Upper lobe of left lung (tissue), 4 donors: Measurements from ENCODE around the gene CPT1A.

ENCODE experiments used
- CTCF ChIP-seq, 6 experiments: fragments of 450-650 bp in 4 of 6; fragments of 200-600 bp in 2 of 6; sonication (generic) in 2 of 6; IDR thresholded peaks; one replicate each; pipeline ENCODE4 v1.5.1; 2016 to 2019; ENCODE audit warnings: antibody characterized with exemption in 6 of 6
- EP300 ChIP-seq, 4 donors: sonication (generic); formaldehyde crosslinking; IDR thresholded peaks; one replicate each; pipeline ENCODE4 v1.5.1; 2017; ENCODE audit warnings: antibody characterized with exemption in 4 of 4, control low read depth in 2 of 4
- POLR2A ChIP-seq, 4 donors: fragments of 450-650 bp; IDR thresholded peaks; one replicate each; pipeline ENCODE4 v1.5.1; 2016 to 2017; ENCODE audit warnings: antibody characterized with exemption in 4 of 4, mild to moderate bottlenecking in 2 of 4

DNA sequence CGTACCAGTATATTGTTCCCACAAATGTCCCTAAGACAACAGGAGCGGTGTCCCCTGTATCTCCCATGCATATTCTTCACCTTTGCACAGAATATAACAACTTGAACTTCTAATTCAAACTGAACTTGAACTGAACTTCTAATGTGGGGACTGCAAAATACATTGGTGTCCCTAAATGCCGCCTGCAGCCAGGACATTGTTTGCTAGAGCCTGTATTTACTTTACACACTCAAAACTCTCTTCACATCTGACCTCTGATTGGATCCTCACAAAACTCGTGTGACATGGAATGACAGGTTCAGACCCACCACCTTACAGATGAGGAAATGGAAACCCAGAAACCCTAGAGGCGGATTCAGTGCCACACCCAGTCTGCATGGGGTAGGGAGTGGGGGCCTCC, 6.4 kb downstream of the CPT1A start:
- TF ChIP-seq EP300 (IDR thresholded peaks at IDR 0.05) (no peak), CTCF (IDR thresholded peaks at IDR 0.05) (no peak), POLR2A (IDR thresholded peaks at IDR 0.05) (no peak)
